Measurements from ENCODE around the gene IFNGR2.

The IFNGR2 gene

DNA sequence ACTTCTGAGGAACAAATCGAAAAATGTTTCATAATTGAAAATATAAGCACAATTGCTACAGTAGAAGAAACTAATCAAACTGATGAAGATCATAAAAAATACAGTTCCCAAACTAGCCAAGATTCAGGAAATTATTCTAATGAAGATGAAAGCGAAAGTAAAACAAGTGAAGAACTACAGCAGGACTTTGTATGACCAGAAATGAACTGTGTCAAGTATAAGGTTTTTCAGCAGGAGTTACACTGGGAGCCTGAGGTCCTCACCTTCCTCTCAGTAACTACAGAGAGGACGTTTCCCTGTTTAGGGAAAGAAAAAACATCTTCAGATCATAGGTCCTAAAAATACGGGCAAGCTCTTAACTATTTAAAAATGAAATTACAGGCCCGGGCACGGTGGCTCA lies 47.9 kb upstream of the IFNGR2 start:
- H3K36me3 ChIP-seq (ENCODE audit: control insufficient read depth in 2 of 2, insufficient read depth in 1 of 2, low read length in 2 of 2): peaks cover 37 to 42% of the 10 kb centered on the region in 2 experiments
- no peak overlapping the region for H3K4me3 ChIP-seq (ENCODE audit: low read depth, low read length)
- ChIA-PET POLR2A (no interaction called here), CTCF (interaction anchor here (0.6 to 1.7 kb wide), 2 partner anchors 119 to 156 kb away, joined by 3 to 4 read pairs; no protein-coding TSS in a partner anchor)
- H3K9me3 ChIP-seq (ENCODE audit: control insufficient read depth, insufficient read depth, low read depth, low read length): no peaks in the 10 kb centered on the region
- TF ChIP-seq, protein P1, sequence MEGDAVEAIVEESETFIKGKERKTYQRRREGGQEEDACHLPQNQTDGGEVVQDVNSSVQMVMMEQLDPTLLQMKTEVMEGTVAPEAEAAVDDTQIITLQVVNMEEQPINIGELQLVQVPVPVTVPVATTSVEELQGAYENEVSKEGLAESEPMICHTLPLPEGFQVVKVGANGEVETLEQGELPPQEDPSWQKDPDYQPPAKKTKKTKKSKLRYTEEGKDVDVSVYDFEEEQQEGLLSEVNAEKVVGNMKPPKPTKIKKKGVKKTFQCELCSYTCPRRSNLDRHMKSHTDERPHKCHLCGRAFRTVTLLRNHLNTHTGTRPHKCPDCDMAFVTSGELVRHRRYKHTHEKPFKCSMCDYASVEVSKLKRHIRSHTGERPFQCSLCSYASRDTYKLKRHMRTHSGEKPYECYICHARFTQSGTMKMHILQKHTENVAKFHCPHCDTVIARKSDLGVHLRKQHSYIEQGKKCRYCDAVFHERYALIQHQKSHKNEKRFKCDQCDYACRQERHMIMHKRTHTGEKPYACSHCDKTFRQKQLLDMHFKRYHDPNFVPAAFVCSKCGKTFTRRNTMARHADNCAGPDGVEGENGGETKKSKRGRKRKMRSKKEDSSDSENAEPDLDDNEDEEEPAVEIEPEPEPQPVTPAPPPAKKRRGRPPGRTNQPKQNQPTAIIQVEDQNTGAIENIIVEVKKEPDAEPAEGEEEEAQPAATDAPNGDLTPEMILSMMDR (tag by site-specific recombination; IDR thresholded peaks at IDR 0.05): no peak
- no peak for TF ChIP-seq HOXC10 (CRISPR knock-in tag; IDR thresholded peaks at IDR 0.05)
- no peak for TF ChIP-seq SP3 (tag by site-specific recombination; IDR thresholded peaks at IDR 0.05)
- no peak for TF ChIP-seq ZNF776 (tag by site-specific recombination; IDR thresholded peaks at IDR 0.05; ENCODE audit: borderline replicate concordance)
- TF ChIP-seq, protein P2, sequence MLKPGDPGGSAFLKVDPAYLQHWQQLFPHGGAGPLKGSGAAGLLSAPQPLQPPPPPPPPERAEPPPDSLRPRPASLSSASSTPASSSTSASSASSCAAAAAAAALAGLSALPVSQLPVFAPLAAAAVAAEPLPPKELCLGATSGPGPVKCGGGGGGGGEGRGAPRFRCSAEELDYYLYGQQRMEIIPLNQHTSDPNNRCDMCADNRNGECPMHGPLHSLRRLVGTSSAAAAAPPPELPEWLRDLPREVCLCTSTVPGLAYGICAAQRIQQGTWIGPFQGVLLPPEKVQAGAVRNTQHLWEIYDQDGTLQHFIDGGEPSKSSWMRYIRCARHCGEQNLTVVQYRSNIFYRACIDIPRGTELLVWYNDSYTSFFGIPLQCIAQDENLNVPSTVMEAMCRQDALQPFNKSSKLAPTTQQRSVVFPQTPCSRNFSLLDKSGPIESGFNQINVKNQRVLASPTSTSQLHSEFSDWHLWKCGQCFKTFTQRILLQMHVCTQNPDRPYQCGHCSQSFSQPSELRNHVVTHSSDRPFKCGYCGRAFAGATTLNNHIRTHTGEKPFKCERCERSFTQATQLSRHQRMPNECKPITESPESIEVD (tag by site-specific recombination; IDR thresholded peaks at IDR 0.05): no peak
- no peak for TF ChIP-seq ZNF585B (tag by site-specific recombination; IDR thresholded peaks at IDR 0.05)
- TF ChIP-seq SP7 (tag by site-specific recombination; IDR thresholded peaks at IDR 0.05): no peak
- no peak for TF ChIP-seq ZNF791 (tag by site-specific recombination; IDR thresholded peaks at IDR 0.05)
- TF ChIP-seq, protein P3, sequence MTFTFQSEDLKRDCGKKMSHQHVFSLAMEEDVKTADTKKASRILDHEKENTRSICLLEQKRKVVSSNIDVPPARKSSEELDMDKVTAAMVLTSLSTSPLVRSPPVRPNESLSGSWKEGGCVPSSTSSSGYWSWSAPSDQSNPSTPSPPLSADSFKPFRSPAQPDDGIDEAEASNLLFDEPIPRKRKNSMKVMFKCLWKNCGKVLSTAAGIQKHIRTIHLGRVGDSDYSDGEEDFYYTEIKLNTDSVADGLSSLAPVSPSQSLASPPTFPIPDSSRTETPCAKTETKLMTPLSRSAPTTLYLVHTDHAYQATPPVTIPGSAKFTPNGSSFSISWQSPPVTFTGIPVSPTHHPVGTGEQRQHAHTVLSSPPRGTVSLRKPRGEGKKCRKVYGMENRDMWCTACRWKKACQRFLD (tag by site-specific recombination; IDR thresholded peaks at IDR 0.05): no peak
- TF ChIP-seq, protein P4, sequence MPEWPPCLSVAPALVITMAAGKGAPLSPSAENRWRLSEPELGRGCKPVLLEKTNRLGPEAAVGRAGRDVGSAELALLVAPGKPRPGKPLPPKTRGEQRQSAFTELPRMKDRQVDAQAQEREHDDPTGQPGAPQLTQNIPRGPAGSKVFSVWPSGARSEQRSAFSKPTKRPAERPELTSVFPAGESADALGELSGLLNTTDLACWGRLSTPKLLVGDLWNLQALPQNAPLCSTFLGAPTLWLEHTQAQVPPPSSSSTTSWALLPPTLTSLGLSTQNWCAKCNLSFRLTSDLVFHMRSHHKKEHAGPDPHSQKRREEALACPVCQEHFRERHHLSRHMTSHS (tag by site-specific recombination; IDR thresholded peaks at IDR 0.05): no peak
- TF ChIP-seq, protein P5, sequence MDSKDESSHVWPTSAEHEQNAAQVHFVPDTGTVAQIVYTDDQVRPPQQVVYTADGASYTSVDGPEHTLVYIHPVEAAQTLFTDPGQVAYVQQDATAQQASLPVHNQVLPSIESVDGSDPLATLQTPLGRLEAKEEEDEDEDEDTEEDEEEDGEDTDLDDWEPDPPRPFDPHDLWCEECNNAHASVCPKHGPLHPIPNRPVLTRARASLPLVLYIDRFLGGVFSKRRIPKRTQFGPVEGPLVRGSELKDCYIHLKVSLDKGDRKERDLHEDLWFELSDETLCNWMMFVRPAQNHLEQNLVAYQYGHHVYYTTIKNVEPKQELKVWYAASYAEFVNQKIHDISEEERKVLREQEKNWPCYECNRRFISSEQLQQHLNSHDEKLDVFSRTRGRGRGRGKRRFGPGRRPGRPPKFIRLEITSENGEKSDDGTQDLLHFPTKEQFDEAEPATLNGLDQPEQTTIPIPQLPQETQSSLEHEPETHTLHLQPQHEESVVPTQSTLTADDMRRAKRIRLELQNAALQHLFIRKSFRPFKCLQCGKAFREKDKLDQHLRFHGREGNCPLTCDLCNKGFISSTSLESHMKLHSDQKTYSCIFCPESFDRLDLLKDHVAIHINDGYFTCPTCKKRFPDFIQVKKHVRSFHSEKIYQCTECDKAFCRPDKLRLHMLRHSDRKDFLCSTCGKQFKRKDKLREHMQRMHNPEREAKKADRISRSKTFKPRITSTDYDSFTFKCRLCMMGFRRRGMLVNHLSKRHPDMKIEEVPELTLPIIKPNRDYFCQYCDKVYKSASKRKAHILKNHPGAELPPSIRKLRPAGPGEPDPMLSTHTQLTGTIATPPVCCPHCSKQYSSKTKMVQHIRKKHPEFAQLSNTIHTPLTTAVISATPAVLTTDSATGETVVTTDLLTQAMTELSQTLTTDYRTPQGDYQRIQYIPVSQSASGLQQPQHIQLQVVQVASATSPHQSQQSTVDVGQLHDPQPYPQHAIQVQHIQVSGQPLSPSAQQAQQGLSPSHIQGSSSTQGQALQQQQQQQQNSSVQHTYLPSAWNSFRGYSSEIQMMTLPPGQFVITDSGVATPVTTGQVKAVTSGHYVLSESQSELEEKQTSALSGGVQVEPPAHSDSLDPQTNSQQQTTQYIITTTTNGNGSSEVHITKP (tag by site-specific recombination; IDR thresholded peaks at IDR 0.05): no peak
- no peak for TF ChIP-seq ZNF664 (tag by site-specific recombination; IDR thresholded peaks at IDR 0.05)
- TF ChIP-seq, protein P6, sequence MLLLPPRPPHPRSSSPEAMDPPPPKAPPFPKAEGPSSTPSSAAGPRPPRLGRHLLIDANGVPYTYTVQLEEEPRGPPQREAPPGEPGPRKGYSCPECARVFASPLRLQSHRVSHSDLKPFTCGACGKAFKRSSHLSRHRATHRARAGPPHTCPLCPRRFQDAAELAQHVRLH (tag by site-specific recombination; IDR thresholded peaks at IDR 0.05): no peak
- TF ChIP-seq ZNF341 (tag by site-specific recombination; IDR thresholded peaks at IDR 0.05; ENCODE audit: low read depth): no peak
- H3K27ac ChIP-seq (ENCODE audit: extremely low read depth, low read depth, low read length): no peak overlapping the region
- no peaks in the 10 kb centered on the region for H3K4me1 ChIP-seq (ENCODE audit: control insufficient read depth, insufficient read depth, low read length)

DNA sequence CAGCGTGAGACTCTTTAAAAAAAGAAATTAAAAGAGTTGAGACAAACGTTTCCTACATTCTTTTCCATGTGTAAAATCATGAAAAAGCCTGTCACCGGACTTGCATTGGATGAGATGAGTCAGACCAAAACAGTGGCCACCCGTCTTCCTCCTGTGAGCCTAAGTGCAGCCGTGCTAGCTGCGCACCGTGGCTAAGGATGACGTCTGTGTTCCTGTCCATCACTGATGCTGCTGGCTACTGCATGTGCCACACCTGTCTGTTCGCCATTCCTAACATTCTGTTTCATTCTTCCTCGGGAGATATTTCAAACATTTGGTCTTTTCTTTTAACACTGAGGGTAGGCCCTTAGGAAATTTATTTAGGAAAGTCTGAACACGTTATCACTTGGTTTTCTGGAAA lies 47.2 kb upstream of the IFNGR2 start:
- Histone ChIP-seq H3K9me3 (ENCODE audit: control insufficient read depth, insufficient read depth, low read depth, low read length) (no peaks in the 10 kb centered on the region), H3K27ac (ENCODE audit: extremely low read depth, low read depth, low read length) (no peak overlapping the region), H3K4me1 (ENCODE audit: control insufficient read depth, insufficient read depth, low read length) (no peaks in the 10 kb centered on the region), H3K36me3 (ENCODE audit: control insufficient read depth in 2 of 2, insufficient read depth in 1 of 2, low read length in 2 of 2) (peaks cover 37 to 38% of the 10 kb centered on the region in 2 experiments), H3K4me3 (ENCODE audit: low read depth, low read length) (no peak overlapping the region)
- POLR2A ChIA-PET: interaction anchor here (0.8 kb wide), 1 partner anchor 31 kb away, joined by 3 read pairs; the partner anchor contains the start of gene IFNAR1
- CTCF ChIA-PET: interaction anchor here (0.6 to 1.7 kb wide), 3 partner anchors 17 to 156 kb away, joined by 3 to 4 read pairs (median 3); no protein-coding TSS in a partner anchor
- no peak for TF ChIP-seq ZNF677 (tag by site-specific recombination; IDR thresholded peaks at IDR 0.05)
- TF ChIP-seq ZXDB (tag by site-specific recombination; IDR thresholded peaks at IDR 0.05): no peak
- no peak for TF ChIP-seq ZNF223 (tag by site-specific recombination; IDR thresholded peaks at IDR 0.05)
- TF ChIP-seq ZNF24 (tag by site-specific recombination; IDR thresholded peaks at IDR 0.05): no peak
- no peak for TF ChIP-seq ZNF621 (tag by site-specific recombination; IDR thresholded peaks at IDR 0.05)
- no peak for TF ChIP-seq ZNF174 (tag by site-specific recombination; IDR thresholded peaks at IDR 0.05)
- no peak for TF ChIP-seq ZNF555 (tag by site-specific recombination; conservative IDR thresholded peaks at IDR 0.05)
- no peak for TF ChIP-seq EGR2 (tag by site-specific recombination; IDR thresholded peaks at IDR 0.05; ENCODE audit: low read depth)
- TF ChIP-seq, protein P7, sequence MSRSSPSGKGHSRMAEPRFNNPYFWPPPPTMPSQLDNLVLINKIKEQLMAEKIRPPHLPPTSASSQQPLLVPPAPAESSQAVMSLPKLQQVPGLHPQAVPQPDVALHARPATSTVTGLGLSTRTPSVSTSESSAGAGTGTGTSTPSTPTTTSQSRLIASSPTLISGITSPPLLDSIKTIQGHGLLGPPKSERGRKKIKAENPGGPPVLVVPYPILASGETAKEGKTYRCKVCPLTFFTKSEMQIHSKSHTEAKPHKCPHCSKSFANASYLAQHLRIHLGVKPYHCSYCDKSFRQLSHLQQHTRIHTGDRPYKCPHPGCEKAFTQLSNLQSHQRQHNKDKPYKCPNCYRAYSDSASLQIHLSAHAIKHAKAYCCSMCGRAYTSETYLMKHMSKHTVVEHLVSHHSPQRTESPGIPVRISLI (tag by site-specific recombination; IDR thresholded peaks at IDR 0.05): no peak
- no peak for TF ChIP-seq ZSCAN16 (tag by site-specific recombination; IDR thresholded peaks at IDR 0.05)
- TF ChIP-seq ZNF558 (tag by site-specific recombination; IDR thresholded peaks at IDR 0.05): no peak
- no peak for TF ChIP-seq ZNF239 (tag by site-specific recombination; IDR thresholded peaks at IDR 0.05)
